ENCODE results near the gene DNAH17.

DNAH17 gene

GRCh38 chr17:78493853-78494695, 83.1 kb downstream of the DNAH17 start:
- FAIRE-seq, result no peak

GRCh38 chr17:78493450-78493849, 83.7 kb downstream of the DNAH17 start:
- FAIRE-seq, result no peak

- FAIRE-seq, result no peak
Measured at GRCh38 chr17:78492116-78492799, 84.9 kb downstream of the DNAH17 start.

- FAIRE-seq, result no peak
Measured at GRCh38 chr17:78491236-78492115, 85.7 kb downstream of the DNAH17 start.

- FAIRE-seq, result no peak
Measured at GRCh38 chr17:78490673-78491072, 86.5 kb downstream of the DNAH17 start.

GRCh38 chr17:78490156-78490555, 87.0 kb downstream of the DNAH17 start:
- FAIRE-seq, result no peak

GRCh38 chr17:78488867-78489634, 88.1 kb downstream of the DNAH17 start:
- no peak for FAIRE-seq

- no peak for FAIRE-seq
Measured at GRCh38 chr17:78488156-78488555, 89.0 kb downstream of the DNAH17 start.

- FAIRE-seq, result no peak
Measured at GRCh38 chr17:78486946-78487680, 90.1 kb downstream of the DNAH17 start.

- FAIRE-seq, result no peak
Measured at GRCh38 chr17:78486228-78486802, 90.9 kb downstream of the DNAH17 start.

GRCh38 chr17:78485290-78486168, 91.7 kb downstream of the DNAH17 start:
- FAIRE-seq, result no peak

- no peak for FAIRE-seq
Measured at GRCh38 chr17:78484271-78485246, 92.6 kb downstream of the DNAH17 start.

GRCh38 chr17:78479369-78479768, 97.8 kb downstream of the DNAH17 start:
- no peak for FAIRE-seq

GRCh38 chr17:78478757-78479297, 98.4 kb downstream of the DNAH17 start:
- no peak for FAIRE-seq

GRCh38 chr17:78477913-78478756, 99.1 kb downstream of the DNAH17 start:
- FAIRE-seq, result no peak

- no peak for FAIRE-seq
Measured at GRCh38 chr17:78476973-78477372, 100.2 kb downstream of the DNAH17 start.

GRCh38 chr17:78476149-78476548, 101.0 kb downstream of the DNAH17 start:
- FAIRE-seq, result no peak

- FAIRE-seq, result no peak
Measured at GRCh38 chr17:78475211-78475610, 102.0 kb downstream of the DNAH17 start.

Measured in G401.6 (cell line).